ENCODE measurements around the gene GON7. TPM values are rescaled to one million over a fixed set of nuclear protein-coding genes. Genes with fewer than 3 reads are reported as not detected.

GON7 gene
- total RNA-seq, 2 experiments from 2014 or later = 20.3 to 21.3 TPM

DNA sequence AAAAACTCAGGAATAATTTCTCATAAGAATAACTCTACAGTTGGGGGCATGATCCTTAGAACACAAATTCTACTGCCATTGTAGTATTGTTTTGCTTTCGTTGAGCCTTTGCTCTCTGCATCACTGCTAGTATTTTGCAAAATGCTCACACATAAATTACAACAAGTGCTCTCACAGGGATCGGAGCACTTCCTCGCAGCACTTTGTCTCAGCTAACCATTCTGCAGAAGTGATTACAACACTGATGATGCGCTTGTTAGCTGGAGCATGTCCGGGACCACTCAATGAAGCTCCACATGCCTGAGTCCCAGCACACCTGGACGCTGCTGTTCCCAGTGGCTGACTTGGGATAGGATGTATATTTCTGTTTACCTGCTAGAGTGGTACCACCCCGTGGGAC lies 53.7 kb downstream of the GON7 start:
- no peak for DNase-seq
- H3K9me3 Mint-ChIP-seq = no peaks in the 10 kb centered on the region
- no peaks in the 10 kb centered on the region for H3K36me3 Mint-ChIP-seq
- H3K27me3 Mint-ChIP-seq = peaks cover 4% of the 10 kb centered on the region
- H3K27ac Mint-ChIP-seq = no peak overlapping the region
- H3K4me1 Mint-ChIP-seq = no peaks in the 10 kb centered on the region
- no peak overlapping the region for H3K4me3 Mint-ChIP-seq

Other genes starting within 250 kb of the GON7 start
- gene ITPK1, start 91.1 kb downstream of the GON7 start, total RNA-seq = 10 to 100 TPM; 87.0 to 87.4 TPM
- gene MOAP1, start 22.2 kb downstream of the GON7 start, total RNA-seq = 10 to 100 TPM; 16.6 to 16.7 TPM
- gene LYSET, start 21.7 kb downstream of the GON7 start, total RNA-seq = 10 to 100 TPM; 14.3 to 14.5 TPM
- gene UBR7, start 191 bp upstream of the GON7 start, total RNA-seq = 10 to 100 TPM; 41.3 to 41.6 TPM
- 10 to 100 TPM; 14.3 to 14.9 TPM for gene BTBD7, start 126.0 kb upstream of the GON7 start, total RNA-seq
- gene COX8C, start 140.1 kb upstream of the GON7 start, total RNA-seq = not detected
- gene UNC79, start 223.9 kb upstream of the GON7 start, total RNA-seq = under 1 TPM in 1 of 2 experiments, not detected in 1; 0.04 TPM

Data from activated naive CD8-positive, alpha-beta T cell treated with anti-CD3 and anti-CD28 coated beads for 36 hours (primary cell).